HG02981 (cell line): ENCODE data around the gene IFNGR1.
"Not testable (repeated sequence)": the region's sequence is repeated elsewhere in the genome, so short reads cannot be mapped to it uniquely, and the experiment has no call there.

Experiments
- ATAC-seq: cut with Tn5 transposase; IDR thresholded peaks from one replicate; pipeline ENCODE4 v1.9.1; 2021; ENCODE audit warnings: mild to moderate bottlenecking, moderate library complexity; ENCODE audit not compliant: unreplicated experiment

Gene IFNGR1

GRCh38 chr6:137218917-137219663 lies at the start of gene IFNGR1:
Gene IFNGR1, minus strand, starts transcription at chr6:137219385. Its CDS starts 58 bp downstream, at chr6:137219327.
- peak; percentile 91 for ATAC-seq

GRCh38 chr6:137268911-137269310 lies 49.7 kb upstream of the IFNGR1 start:
- no peak for ATAC-seq

DNA sequence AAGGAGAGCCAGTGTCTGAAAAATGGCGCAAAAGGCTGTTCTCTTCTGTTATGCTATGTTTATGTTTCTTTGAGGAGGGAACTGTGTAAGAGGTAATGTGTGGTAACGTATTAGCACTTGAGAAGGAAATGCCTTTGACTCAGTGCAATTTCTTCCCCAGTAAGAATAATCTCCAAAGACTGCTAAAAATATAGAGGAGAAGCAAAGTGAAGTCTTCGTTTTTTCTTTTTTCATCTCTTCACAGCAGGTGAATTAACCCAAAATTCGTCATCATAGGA lies 47.1 kb upstream of the IFNGR1 start:
- no peak for ATAC-seq

GRCh38 chr6:137265561-137266308 lies 46.5 kb upstream of the IFNGR1 start:
- ATAC-seq = no peak

DNA sequence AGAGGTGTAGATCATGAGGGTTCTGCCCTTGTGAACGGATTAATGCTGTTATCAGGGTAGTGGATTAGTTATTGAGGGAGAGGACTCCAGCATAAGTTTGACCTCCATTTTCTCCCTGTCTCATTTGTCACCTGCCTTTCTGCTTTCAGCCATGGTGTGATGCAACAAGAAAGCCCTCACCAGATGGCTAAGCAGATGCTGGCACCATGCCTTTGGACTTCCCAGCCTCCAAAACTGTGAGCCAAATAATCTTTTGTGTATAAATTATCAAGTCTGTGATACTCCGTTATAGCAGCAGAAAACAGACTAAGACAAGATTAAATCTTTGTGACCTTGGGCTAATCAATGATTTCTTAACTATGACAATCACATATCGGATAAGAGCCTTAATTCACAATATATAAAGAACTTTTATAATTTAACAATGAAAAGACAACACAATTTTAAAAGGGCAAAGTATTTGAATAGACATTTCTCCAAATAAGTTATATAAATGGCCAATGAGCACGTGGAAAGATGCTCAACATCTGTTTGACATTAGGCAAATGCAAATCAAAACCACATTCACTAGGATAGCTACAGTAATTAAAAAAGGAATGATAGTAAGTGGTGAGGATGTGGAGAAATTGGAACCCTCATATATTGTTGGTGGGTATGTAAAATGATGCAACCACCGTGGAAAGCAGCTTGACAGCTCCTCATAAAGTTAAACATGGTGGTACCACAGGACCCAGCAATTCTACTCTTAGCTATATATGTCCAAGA lies 45.3 kb upstream of the IFNGR1 start:
- no peak for ATAC-seq

DNA sequence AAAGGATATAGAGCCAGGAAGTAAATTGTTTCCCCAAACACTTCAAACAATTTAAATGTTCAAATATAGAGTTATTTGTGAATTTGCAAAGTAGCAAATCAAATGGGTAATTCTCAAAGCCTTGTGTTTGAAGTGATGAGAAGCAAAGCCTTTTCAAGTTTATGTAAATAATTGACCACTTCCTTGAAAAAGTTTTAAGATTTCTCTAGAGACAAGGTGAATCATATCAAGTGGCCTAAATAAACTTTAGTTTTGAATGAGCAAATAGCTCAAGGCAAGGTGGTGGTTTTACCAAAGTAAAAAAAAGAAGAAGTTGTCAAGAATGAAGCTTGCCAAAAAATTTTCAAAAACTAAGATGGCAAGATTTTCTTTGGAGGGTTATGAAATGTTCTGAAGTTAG lies 42.6 kb upstream of the IFNGR1 start:
- ATAC-seq = peak; percentile 81

DNA sequence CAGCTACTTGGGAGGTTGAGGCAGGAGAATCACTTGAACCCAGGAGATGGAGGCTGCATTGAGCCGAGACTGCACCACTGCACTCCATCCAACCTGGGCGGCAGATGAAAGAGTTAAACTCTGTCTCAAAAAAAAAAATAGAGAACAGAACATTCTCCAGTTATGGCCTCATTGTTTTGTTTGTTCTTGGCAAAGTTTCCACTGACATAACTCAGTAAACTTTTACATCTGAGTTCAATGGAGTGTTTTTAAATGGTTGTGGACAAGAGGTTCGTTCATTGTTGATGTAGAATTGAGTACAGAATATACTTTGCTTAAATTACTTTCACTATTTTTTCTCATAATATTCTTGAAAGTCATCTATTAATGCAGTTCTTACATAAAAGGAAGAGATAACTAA lies 42.2 kb upstream of the IFNGR1 start:
- no peak for ATAC-seq

DNA sequence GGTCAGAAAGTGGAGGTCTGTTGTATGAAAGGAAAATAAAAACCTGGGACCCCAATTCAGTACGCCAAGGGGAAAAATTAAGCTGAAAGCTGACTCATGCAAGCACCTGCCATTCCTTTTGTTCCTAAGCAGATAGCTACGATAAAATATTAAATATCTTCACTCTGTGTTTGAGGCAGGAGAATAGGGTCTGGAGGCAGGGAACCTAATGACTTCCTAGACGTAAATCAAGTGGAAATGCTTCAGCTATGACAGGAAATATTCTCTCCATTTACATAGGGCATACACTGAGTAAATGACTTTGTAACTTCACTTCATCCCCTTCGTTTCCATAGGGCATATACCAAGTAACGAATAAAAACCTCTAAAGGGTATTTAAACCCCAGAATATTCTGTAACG lies 41.0 kb upstream of the IFNGR1 start:
- no peak for ATAC-seq

DNA sequence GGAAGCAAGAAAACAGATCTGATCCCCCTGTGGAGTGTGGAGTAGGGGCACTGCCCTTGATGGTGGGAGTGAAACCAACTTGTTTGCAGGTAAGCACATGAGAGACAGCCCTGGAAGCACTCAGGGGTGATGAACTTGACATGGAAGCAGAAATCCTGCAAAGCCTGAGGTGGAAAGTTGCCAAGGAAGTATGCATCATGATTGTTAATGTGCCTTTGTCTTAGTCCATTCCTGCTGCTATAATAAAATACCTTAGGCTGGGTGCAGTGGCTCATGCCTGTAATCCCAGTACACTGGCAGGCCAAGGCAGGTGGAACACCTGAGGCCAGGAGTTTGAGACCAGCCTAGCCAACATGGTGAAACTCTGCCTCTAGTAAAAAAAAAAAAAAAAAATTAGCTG lies 40.2 kb upstream of the IFNGR1 start:
- ATAC-seq = no peak

DNA sequence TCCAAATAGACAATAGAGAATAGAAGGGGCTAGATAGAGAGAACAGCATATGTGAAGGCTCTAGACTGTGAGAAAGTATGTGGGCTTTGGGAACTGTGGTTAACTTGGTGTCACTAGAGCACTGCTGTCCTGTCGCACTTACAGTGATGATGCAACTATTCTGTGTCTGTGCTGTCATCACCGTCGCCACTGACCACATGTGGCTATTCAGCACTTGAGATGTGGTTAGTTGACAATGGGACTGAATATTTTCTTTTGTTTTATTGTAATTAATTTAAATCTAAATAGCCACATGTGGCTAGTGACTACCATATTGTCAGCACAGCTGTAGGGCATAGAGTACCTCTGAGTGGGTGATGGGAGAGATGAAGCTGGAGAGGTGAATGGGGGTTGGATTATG lies 39.0 kb upstream of the IFNGR1 start:
- ATAC-seq = no peak

DNA sequence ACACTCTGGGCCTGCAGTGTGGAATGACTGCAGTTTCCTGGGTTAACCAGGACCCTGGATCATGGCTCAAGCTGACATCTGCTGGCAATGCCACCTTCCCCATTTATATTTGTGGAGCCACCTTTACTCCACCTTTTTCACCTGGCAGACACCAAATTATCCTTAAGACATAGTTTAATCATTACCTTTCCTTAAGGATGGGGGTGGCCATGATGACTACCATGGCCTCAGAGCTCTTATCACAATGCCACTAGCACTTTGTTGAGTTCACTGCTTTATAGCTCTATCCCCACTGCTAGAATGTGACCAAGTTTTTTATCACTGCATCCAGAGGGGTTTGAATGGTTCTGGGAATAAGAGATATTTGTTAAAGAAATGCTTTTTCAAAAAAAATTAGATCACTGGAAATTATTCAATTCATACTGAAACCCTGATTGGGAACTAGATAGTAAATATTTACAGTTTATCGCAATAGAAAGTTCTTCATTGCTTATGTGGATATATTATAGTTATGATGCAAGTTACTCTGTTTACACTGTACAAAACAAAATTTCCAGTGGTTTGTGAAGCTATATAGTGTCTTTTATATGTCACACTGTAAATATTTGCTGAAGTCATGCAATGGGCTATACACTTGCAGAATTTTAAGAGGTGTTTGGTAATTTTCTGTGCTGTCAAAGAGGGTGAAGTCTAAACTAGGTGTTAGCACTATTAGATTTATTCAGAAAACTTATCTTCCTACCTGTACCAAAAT lies 37.3 kb upstream of the IFNGR1 start:
- ATAC-seq = no peak

DNA sequence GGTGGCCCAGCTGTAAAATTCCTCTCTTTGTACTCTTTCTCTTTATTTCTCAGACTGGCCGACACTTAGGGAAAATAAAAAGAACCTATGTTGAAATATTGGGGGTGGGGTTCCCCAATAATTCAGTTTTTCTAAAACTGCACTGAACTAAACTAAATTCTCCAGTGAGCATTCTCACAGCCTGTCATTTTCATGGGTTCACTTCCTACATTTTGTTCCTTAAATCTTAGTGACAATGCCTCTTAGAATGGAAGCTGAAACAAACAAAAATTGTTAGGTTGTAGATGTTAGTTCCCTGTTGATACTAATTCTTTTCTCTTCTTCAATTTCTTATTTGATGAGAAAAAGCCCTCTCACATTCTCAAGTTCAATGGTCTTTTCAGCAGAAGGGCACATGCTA lies 35.8 kb upstream of the IFNGR1 start:
- ATAC-seq = no peak

DNA sequence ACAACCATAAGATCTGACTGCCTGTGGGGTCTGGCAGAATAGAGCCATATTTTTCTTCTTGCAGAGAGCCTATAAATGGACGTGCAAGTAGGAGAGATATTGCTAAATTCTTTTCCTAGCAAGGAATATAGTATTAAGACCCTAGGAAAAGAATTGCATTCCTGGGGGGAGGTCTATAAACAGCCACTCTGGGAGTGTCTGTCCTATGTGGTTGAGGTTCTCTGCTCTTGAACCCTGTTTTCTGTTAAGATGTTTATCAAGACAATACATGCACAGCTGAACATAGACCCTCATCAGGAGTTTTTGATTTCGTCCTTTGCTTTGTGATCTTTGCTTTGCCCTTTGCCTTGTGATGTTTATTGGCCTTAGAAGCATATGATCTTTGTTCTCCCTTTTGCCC lies 35.2 kb upstream of the IFNGR1 start:
- ATAC-seq = not testable (repeated sequence)

DNA sequence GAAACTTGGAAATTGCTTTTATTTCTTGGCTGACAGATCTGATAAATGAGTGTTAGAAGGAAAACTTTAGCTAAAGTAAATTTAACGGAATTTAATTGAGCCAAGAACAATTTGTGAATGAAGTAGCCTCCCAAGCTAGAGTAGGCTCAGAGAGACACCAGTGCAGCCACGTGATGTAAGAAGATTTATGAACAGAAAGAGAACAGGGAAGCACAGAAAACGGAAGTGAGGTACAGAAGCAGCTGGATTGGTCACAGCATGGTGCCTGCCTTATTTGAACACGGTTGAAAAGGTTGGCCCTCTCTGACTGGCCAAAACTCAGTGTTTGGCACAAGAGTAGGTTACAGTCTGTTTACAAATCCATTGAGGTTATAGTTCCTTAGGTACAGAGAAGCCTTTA lies 29.5 kb upstream of the IFNGR1 start:
- ATAC-seq = peak; percentile 47

DNA sequence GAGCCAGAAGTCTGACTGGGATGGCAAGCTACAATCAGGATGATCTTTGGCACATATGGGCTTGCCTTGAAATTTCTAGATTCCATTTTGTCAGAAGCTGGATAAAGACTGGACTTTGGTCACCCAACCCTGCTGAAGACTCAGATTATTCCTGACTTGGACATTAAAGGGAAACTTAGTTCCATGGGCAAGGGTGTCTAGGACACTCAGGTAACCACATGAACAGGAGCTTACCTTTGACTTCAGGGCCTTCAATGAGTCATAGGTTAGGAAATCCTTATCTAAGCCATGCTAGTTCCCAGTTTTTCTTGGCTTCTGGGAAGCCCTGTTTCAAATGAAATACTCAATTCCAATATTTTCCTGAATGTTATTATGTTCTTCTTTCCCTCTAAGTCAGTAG lies 28.5 kb upstream of the IFNGR1 start:
- ATAC-seq = no peak

- ATAC-seq = peak; percentile 57
Observed at GRCh38 chr6:137246791-137247202, 27.6 kb upstream of the IFNGR1 start.

DNA sequence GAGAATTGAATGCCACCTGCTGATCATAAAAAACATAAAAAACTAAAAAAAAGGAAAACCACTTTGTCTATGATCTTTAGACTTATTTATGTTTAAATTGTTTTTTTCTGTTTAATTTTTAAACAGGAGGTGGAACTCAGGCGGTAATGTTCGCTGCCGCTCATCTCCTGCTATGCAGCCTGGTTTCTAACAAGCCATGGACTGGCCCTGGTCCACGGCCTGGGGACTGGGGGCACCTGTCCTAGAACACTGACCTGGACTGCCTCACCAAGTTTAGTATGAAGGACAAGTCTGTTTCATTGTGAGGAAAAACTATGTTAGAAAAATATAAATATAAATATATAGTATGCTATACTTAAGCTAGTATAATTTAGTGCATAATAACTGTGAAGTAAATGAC lies 27.0 kb upstream of the IFNGR1 start:
- ATAC-seq = no peak

GRCh38 chr6:137241481-137242038 lies 22.4 kb upstream of the IFNGR1 start:
- ATAC-seq = no peak

DNA sequence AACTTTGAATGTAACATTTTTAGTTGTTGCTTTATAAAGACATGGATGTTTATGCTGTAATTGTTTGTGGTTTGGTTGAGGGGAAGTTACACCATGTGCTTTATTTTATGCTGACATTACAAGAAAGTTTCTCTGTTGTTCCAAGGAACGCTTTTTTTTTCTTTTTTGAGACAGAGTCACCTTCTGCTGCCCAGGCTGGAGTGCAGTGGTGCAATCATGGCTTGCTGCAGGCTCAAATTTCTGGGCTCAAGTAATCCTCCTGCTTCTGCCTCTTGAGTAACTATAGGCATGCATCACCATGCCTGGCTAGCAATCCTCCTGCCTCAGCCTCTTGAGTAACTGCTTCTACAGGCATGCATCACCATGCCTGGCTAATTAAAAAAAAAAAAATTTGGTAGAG lies 21.0 kb upstream of the IFNGR1 start:
- ATAC-seq = no peak

- no peak for ATAC-seq
Observed at GRCh38 chr6:137237413-137238170, 18.4 kb upstream of the IFNGR1 start.
